Raji (cell line): Measurements from ENCODE around the gene ROBO2.

Experiments
- POLR2A ChIP-seq: IDR thresholded peaks from 2 replicates; pipeline ENCODE4 v1.6.1; 2011; ENCODE audit warnings: low read depth, low read length, control low read depth; ENCODE audit not compliant: insufficient read depth

Gene ROBO2

DNA sequence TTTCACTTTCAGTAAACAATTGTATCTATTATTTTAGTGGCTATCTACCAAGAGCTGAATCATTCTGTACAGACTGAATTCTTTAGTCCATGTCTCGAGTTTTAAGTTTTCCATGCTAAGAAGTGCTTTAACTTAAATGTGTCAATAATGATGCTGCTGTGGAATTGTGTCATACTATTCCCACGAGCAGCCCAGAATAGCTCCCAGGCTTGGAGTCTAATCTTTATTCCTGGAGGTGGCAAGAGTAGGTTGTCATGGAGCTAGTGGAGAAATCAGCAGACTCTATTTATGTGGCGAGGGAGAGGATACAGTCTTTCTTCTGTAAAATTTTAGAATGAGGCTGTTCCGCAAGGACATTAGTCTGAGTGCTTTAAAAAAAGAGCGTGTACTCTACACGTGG is 207.2 kb downstream of the ROBO2 start:
- TF ChIP-seq POLR2A, result no peak

GRCh38 chr3:77247817-77248216 is 207.9 kb downstream of the ROBO2 start:
- TF ChIP-seq POLR2A, result no peak

DNA sequence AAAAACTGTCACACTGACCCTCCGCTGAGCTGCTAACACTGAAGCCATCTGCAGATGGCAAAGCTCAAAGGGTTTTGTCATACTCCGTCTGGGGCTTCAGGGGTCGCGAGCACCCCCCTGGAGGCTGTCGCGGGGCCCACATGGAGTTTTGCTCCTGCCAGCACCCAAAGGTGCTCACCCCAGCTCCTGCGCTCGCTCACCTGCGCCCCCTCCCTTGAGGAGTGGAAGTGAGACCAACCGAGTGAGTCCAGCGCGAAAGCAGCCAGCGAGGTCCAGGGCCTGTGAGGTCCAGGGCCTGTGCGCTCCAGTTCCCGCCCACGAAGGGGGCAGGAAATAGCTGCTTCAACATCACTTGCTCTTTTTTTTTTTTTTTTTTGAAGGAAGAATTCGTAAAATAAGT is 208.5 kb downstream of the ROBO2 start:
- no peak for TF ChIP-seq POLR2A

DNA sequence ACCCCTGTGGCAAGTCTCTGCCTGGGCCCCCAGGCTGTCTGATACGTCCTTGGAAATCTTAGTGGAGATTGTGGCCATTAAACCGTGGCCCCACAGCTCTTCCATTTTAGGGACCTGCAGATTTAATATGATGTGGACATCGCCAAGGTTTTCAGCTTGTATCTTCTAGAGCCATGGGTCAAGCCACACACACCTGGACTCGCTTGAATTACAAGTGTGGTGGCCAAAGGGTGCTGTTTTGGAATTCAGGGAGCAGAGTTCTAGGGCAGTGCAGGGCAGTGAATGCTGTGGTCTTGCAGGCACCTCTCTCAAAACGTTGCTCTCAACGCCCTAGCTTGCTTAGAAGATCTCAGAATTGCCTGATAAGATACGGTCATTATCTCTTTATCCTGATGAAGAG is 211.2 kb downstream of the ROBO2 start:
- no peak for TF ChIP-seq POLR2A

DNA sequence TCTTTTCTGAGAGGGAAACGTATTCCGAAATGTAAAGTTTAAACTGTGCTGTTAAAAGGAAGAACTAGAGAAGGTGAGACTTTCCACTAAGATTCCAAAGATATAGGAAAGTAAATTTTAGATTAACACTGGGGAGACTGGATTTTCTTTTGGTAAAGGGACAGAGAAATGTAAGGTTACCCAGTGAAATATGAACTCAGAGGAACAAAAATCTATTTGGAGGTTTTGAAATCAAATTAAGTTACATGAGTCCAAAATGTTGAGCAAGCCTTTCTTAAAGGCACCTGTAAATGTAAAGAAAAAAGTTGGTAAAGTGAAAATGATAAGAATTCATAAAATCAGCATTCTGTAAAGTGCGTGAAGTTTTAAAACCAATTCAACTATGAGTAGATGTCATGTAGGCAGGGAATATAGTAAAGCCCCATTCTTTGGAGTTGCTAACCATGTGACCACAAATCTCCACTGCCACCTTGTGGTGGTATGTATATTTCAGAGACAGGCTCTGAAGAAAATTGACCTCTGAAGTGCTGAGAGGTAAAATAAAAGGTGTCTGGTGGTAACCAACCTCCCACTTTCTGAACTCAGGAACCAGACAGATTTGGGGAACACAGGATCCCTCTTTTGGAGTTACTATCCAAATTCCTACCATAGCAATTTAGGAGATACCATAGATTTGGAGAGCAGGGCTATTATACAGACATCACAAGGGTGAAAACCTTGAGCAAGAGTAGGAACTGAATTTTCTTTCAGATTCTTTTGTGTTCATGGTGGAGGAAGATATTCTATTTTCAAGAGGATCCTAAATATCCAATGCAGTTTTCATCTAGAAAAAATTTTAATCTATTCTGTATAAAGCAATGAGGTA is 215.3 kb downstream of the ROBO2 start:
- no peak for TF ChIP-seq POLR2A

DNA sequence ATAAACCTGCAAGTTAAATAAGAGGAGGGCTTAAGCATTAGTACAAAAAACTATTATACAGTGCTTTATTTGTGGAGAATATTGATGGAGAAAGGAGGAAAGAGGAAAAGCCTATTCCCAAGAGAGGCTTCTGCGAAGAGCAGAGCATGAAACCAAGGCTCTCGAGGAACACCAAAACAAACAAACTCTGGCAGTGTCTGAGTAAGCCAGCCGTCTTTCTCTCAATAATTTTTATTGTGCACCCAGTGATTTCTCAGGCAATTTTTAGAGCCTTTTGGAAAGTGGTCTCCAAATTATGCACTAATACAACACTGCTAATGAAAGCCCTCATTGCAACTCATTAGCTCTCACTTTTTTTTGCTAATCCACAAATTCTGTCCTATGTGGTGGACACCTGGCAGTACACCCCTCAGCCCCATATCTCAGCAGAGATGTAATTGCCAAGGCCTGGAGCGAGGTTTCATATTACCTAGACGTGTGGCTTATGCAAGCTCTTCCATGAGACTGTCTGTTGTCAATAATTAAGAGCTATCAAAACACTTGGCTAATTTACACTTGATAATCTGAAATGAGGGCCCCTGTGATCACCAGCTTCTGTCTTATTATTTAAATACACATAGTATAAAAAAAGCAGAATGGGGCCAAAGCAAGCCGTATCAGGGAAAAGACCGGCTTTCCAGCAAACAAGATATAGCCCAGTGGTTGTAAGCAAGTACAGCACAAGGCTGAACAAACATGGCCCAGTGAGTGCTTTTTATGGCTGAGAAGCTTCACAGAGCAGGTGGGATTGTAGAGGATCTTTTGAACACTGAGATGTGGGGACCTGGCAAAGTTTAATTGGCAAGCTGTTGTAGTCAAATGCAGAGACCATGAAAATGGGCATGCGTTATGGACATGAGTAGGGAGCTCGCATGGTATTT is 216.9 kb downstream of the ROBO2 start:
- no peak for TF ChIP-seq POLR2A

GRCh38 chr3:77259694-77260093 is 219.8 kb downstream of the ROBO2 start:
- no peak for TF ChIP-seq POLR2A

- no peak for TF ChIP-seq POLR2A
Observed at GRCh38 chr3:77262361-77262760, 222.5 kb downstream of the ROBO2 start.

- no peak for TF ChIP-seq POLR2A
Observed at GRCh38 chr3:77267589-77267988, 227.7 kb downstream of the ROBO2 start.

DNA sequence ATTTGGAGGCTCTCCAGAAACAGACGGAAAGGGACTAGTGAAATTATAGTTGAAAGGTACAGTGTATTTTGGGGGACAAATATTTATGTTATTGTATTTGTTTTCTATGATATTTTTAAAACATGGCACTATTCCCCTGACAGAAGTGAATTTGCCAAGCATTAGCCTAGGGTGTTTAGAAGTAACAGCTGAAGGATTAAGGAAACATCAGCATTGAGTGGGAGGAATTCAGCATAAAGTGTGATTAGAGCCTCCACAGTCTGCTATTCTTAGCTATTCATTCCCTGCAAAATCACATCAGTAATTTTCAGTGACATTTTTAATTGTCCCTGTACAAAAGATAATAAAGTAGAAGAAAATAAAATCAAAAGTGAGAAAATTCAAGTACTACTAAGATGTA is 231.4 kb downstream of the ROBO2 start:
- no peak for TF ChIP-seq POLR2A

DNA sequence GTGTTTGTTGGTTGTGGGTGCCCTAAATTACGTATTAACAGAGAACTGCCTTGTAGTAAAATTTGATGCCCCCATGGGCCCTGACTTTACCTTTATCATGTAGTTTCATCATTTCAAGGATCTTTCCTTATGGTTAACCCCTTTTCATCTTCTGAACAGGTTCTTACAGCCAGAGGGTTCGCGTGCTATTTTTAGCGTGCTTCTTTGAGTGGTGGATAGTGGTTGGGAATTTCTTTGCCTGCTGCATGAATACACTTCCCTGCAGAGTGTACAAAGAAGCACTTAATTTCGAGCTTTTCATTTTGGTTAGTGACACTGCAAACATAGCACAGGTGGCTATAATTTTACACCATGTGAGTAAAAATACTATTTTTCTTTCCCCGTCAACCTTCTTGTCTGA is 231.8 kb downstream of the ROBO2 start:
- no peak for TF ChIP-seq POLR2A

GRCh38 chr3:77279276-77279675 is 239.4 kb downstream of the ROBO2 start:
- TF ChIP-seq POLR2A, result no peak

DNA sequence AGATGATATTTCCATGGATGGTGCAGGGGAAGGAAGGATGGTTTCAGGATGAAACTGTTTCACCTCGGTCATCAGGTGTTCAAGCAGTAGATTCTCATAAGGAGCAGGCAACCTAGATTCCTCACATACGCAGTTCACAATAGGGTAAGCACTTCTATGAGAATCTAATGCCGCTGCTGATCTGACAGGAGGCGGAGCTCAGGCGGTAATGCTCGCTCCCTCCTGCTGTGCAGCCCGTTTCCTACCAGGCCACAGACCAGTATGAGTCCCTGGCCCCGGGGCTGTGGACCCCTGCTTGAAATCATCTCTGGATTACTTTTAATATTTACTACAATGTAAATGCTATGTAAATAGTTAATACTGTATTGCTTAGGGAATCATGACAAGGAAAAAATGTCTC is 241.8 kb downstream of the ROBO2 start:
- TF ChIP-seq POLR2A, result no peak

- no peak for TF ChIP-seq POLR2A
Observed at GRCh38 chr3:77283108-77283507, 243.2 kb downstream of the ROBO2 start.

DNA sequence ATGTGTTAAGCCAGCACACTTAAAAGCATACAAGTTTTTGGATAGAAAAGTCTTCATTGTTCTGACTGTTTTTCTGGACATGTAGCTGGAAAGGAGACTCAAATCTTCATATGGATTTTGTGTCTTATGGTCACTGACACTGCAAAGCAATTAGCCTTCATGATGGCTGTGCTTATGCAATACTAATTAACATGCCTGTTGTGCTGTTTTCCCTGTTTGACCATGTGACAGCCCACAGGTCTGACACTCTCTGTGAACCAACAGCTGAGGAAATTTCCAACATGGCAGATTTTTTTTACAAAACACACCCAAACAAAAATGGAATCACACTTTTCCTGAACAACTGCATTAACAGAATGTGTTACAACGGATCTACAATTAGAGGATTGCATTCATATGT is 248.4 kb downstream of the ROBO2 start:
- no peak for TF ChIP-seq POLR2A

GRCh38 chr3:77296527-77296926 is 256.6 kb downstream of the ROBO2 start:
- no peak for TF ChIP-seq POLR2A
